ENCODE results near the gene NIPA2. TPM values are rescaled to one million over a fixed set of nuclear protein-coding genes. Genes with fewer than 3 reads are reported as not detected.

Gene NIPA2
- polyA plus RNA-seq, 3 donors = 26.7 to 75.8 (median 49.0) TPM

DNA sequence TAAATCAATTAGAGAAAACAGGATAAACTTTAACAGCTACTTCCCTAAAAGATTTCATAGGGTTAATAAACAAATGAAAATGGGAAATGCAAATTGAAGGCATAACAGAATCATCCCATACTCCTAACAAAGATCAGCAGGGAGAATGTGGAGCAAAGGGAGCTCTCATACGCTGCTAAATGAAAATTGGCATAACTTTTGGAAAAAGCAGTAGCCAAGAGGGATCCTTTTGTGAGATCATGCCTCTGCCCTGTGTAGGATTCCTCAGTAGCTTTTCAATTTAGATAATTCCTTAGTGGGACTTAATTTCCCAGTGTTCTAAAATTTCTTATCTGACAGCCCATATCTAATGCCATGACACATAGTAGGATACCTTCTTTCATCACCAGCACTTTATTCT, 18.2 kb downstream of the NIPA2 start:
- WGBS (ENCODE audit: insufficient coverage) = 100% methylated on average over 1 of the region's 1 CpG
- Histone ChIP-seq H3K79me2 (ENCODE audit: insufficient read depth, low read length) (peaks cover 11% of the 10 kb centered on the region), H2AFZ (ENCODE audit: insufficient read depth, low read depth, low read length, poor library complexity, severe bottlenecking) (no peak overlapping the region), H3K9me3 (replicated peaks in 1 of 2; ENCODE audit: control insufficient read depth in 1 of 2, insufficient read depth in 1 of 2, low read length in 2 of 2) (no peaks in the 10 kb centered on the region), H3K4me3 (replicated peaks in 1 of 3; ENCODE audit: low read depth in 2 of 3, low read length in 3 of 3) (no peak overlapping the region), H3K4me1 (ENCODE audit: control insufficient read depth in 1 of 2, insufficient read depth in 2 of 2, low read length in 2 of 2) (no peaks in the 10 kb centered on the region), H3K36me3 (replicated peaks in 1 of 2; ENCODE audit: control insufficient read depth in 1 of 2, insufficient read depth in 2 of 2, low read length in 2 of 2) (peaks cover 75 to 95% of the 10 kb centered on the region in 2 donors), H3K9ac (ENCODE audit: insufficient read depth, low read length, poor library complexity, severe bottlenecking) (no peak overlapping the region), H3K27me3 (ENCODE audit: control insufficient read depth in 2 of 2, insufficient read depth in 2 of 2, low read length in 2 of 2) (no peaks in the 10 kb centered on the region), H4K20me1 (ENCODE audit: insufficient read depth, low read length) (peaks cover 32% of the 10 kb centered on the region), H3K27ac (ENCODE audit: low read depth in 1 of 2, low read length in 2 of 2) (no peak overlapping the region), H3K4me2 (replicated peaks; ENCODE audit: extremely low read depth, low read length, poor library complexity, severe bottlenecking) (no peak overlapping the region)
- no peaks in the 10 kb centered on the region for H3K9me3 Mint-ChIP-seq
- no peak for DNase-seq
- TF ChIP-seq, protein P1, sequence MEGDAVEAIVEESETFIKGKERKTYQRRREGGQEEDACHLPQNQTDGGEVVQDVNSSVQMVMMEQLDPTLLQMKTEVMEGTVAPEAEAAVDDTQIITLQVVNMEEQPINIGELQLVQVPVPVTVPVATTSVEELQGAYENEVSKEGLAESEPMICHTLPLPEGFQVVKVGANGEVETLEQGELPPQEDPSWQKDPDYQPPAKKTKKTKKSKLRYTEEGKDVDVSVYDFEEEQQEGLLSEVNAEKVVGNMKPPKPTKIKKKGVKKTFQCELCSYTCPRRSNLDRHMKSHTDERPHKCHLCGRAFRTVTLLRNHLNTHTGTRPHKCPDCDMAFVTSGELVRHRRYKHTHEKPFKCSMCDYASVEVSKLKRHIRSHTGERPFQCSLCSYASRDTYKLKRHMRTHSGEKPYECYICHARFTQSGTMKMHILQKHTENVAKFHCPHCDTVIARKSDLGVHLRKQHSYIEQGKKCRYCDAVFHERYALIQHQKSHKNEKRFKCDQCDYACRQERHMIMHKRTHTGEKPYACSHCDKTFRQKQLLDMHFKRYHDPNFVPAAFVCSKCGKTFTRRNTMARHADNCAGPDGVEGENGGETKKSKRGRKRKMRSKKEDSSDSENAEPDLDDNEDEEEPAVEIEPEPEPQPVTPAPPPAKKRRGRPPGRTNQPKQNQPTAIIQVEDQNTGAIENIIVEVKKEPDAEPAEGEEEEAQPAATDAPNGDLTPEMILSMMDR (IDR thresholded peaks at IDR 0.05) = no peak
- intact Hi-C loops (cut with micrococcal nuclease) = no loop called here
- no peak overlapping the region for H3K4me3 Mint-ChIP-seq
- H3K4me1 Mint-ChIP-seq = no peaks in the 10 kb centered on the region
- H3K36me3 Mint-ChIP-seq = peaks cover 61 to 90% of the 10 kb centered on the region in 2 donors
- H3K27ac Mint-ChIP-seq = no peak overlapping the region
- peaks cover 0 to 1% (median under 1%) of the 10 kb centered on the region in 3 donors for H3K27me3 Mint-ChIP-seq (ENCODE audit: low read depth in 3 of 3)

DNA sequence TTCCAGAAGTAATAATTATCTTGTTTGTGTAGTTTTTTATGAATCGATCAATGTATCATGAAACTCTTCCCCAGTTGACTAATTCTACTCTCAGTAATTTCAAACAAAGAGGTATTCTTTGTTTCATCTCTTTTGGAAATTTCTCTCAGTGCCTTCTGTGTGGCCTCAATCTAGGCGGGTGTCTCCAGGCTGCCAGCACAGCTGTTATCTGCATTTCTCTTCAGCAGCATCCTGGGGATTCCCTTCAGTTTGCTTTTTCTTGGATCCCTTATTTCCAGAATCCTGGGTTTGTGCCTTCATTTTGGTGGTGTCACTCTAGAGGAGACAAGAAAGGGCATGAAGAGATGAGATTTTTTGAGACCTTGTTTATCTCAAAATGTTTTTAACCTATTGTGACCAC, 22.7 kb downstream of the NIPA2 start:
- whole genome bisulfite sequencing (ENCODE audit: insufficient coverage) = 100% methylated on average over 1 of the region's 2 CpGs
- no peaks in the 10 kb centered on the region for H3K9me3 ChIP-seq (replicated peaks in 1 of 2; ENCODE audit: control insufficient read depth in 1 of 2, insufficient read depth in 1 of 2, low read length in 2 of 2)
- TF ChIP-seq, protein P1 (IDR thresholded peaks at IDR 0.05) = no peak
- Mint-ChIP-seq H3K27me3 (ENCODE audit: low read depth in 3 of 3) (peaks cover 0 to 1% (median 1%) of the 10 kb centered on the region in 3 donors), H3K9me3 (peaks cover 0 to 3% (median 0%) of the 10 kb centered on the region in 7 donors), H3K4me3 (no peak overlapping the region), H3K27ac (peak overlapping the region in 3 of 7 donors; percentile 35 to 78 (median 72)), H3K4me1 (no peaks in the 10 kb centered on the region), H3K36me3 (peaks cover 69 to 95% of the 10 kb centered on the region in 2 donors)
- intact Hi-C loops (cut with micrococcal nuclease) = loop anchor here in 1 of 2 donors (10.0 kb wide), 1 partner anchor 56 kb away; no protein-coding TSS in a partner anchor
- peaks cover 77 to 98% of the 10 kb centered on the region in 2 donors for H3K36me3 ChIP-seq (replicated peaks in 1 of 2; ENCODE audit: control insufficient read depth in 1 of 2, insufficient read depth in 2 of 2, low read length in 2 of 2)
- peaks cover 46% of the 10 kb centered on the region for H4K20me1 ChIP-seq (ENCODE audit: insufficient read depth, low read length)
- no peak overlapping the region for H3K27ac ChIP-seq (ENCODE audit: low read depth in 1 of 2, low read length in 2 of 2)
- H2AFZ ChIP-seq (ENCODE audit: insufficient read depth, low read depth, low read length, poor library complexity, severe bottlenecking) = no peak overlapping the region
- H3K9ac ChIP-seq (ENCODE audit: insufficient read depth, low read length, poor library complexity, severe bottlenecking) = no peak overlapping the region
- H3K4me2 ChIP-seq (replicated peaks; ENCODE audit: extremely low read depth, low read length, poor library complexity, severe bottlenecking) = no peak overlapping the region
- peaks cover 16% of the 10 kb centered on the region for H3K79me2 ChIP-seq (ENCODE audit: insufficient read depth, low read length)
- no peak overlapping the region for H3K4me3 ChIP-seq (replicated peaks in 1 of 3; ENCODE audit: low read depth in 2 of 3, low read length in 3 of 3)
- H3K4me1 ChIP-seq (ENCODE audit: control insufficient read depth in 1 of 2, insufficient read depth in 2 of 2, low read length in 2 of 2) = no peaks in the 10 kb centered on the region
- DNase-seq = no peak
- H3K27me3 ChIP-seq (ENCODE audit: control insufficient read depth in 2 of 2, insufficient read depth in 2 of 2, low read length in 2 of 2) = no peaks in the 10 kb centered on the region
